DOHH2 (cell line): Measurements from ENCODE around the gene SCTR.

ENCODE experiments used
- H3F3A ChIP-seq: fragments of 200-600 bp; sonication (generic), shearing (Covaris generic); 2 replicates; pipeline ENCODE4 v1.6.0; 2016; ENCODE audit warnings: antibody characterized with exemption, mild to moderate bottlenecking; ENCODE audit not compliant: control insufficient read depth, insufficient read depth
- H3K27ac ChIP-seq: fragments of 200-600 bp; sonication (generic); 2 replicates; pipeline ENCODE4 v1.5.1; 2014; ENCODE audit warnings: low read depth, mild to moderate bottlenecking, low read length, moderate library complexity
- H3K27me3 ChIP-seq: fragments of 200-600 bp; sonication (generic); 2 replicates; pipeline ENCODE4 v1.6.1; 2014; ENCODE audit warnings: mild to moderate bottlenecking, low read length, mixed read lengths; ENCODE audit not compliant: control insufficient read depth
- H3K36me3 ChIP-seq: fragments of 200-600 bp; sonication (generic); 2 replicates; pipeline ENCODE4 v1.6.1; 2014; ENCODE audit warnings: mild to moderate bottlenecking, low read length, moderate library complexity, mixed read lengths; ENCODE audit not compliant: control insufficient read depth
- H3K4me1 ChIP-seq: fragments of 200-600 bp; sonication (generic); 2 replicates; pipeline ENCODE4 v1.6.1; 2014; ENCODE audit warnings: mild to moderate bottlenecking, low read length, mixed read lengths; ENCODE audit not compliant: control insufficient read depth
- H3K4me2 ChIP-seq: fragments of 200-600 bp; sonication (generic); 2 replicates; pipeline ENCODE4 v1.6.0; 2014; ENCODE audit warnings: mild to moderate bottlenecking, low read length, moderate library complexity
- H3K4me3 ChIP-seq: fragments of 200-600 bp; sonication (generic); 2 replicates; pipeline ENCODE4 v1.5.1; 2014; ENCODE audit warnings: mild to moderate bottlenecking, low read length, mixed read lengths
- H3K79me2 ChIP-seq: fragments of 200-600 bp; sonication (generic); 2 replicates; pipeline ENCODE4 v1.6.1; 2014; ENCODE audit warnings: mild to moderate bottlenecking, low read length, mixed read lengths; ENCODE audit not compliant: control insufficient read depth
- H3K9me2 ChIP-seq: fragments of 200-600 bp; sonication (generic); replicated peaks from 2 replicates; pipeline ENCODE4 v1.6.1; 2014; ENCODE audit warnings: mild to moderate bottlenecking, low read length, mixed read lengths; ENCODE audit not compliant: control insufficient read depth
- H3K9me3 ChIP-seq: fragments of 200-600 bp; sonication (generic); 2 replicates; pipeline ENCODE4 v1.6.1; 2014; ENCODE audit warnings: antibody characterized with exemption, low read length, mixed read lengths; ENCODE audit not compliant: control insufficient read depth, insufficient read depth
- H4K20me1 ChIP-seq: fragments of 200-600 bp; sonication (generic); 2 replicates; pipeline ENCODE4 v1.6.0; 2014; ENCODE audit warnings: low read depth, mild to moderate bottlenecking, antibody characterized with exemption, low read length, moderate library complexity; ENCODE audit not compliant: control insufficient read depth, insufficient read depth
- EZH2phosphoT487 ChIP-seq: fragments of 200-600 bp; sonication (generic); IDR thresholded peaks from 2 replicates; pipeline ENCODE4 v1.6.1; 2017; ENCODE audit warnings: borderline replicate concordance, mild to moderate bottlenecking, antibody characterized with exemption, low read length, moderate library complexity, mixed read lengths
- TF ChIP-seq, protein P1 (sequence below): fragments of 200-600 bp; sonication (generic); IDR thresholded peaks from one replicate; pipeline ENCODE4 v1.5.1; 2014; ENCODE audit warnings: antibody characterized with exemption, mild to moderate bottlenecking, low read depth, low read length; ENCODE audit not compliant: poor library complexity, severe bottlenecking

Gene SCTR

DNA sequence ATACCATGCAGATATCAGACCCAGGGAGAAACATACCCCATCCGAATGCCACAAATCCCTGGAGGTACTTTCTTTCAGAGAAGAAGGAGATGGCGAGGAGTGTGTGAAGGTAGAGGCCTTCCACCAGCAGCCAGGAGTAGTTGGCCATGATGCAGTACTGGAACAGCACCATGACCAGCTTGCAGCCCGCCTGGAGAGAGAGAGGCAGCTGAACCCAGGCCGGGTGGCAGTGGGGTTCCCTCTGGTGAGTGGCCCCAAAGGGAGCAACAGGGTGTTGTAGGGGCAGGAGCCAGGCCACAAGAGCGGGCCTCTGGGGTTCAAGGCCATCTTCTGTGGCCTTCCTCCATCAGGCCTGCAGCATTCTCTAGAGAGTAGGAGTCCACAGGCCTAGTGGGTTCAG is 62.5 kb downstream of the SCTR start:
- Histone ChIP-seq H3K27ac (no peak overlapping the region), H3K4me3 (no peak overlapping the region), H3F3A (no peaks in the 10 kb centered on the region), H3K4me2 (no peak overlapping the region), H3K79me2 (no peaks in the 10 kb centered on the region), H3K27me3 (0 out of 2 replicates have a peak, but pooled peaks cover under 1% of the 10 kb centered on the region), H3K9me2 (no peaks in the 10 kb centered on the region), H4K20me1 (no peaks in the 10 kb centered on the region), H3K36me3 (no peaks in the 10 kb centered on the region), H3K4me1 (no peaks in the 10 kb centered on the region), H3K9me3 (no peaks in the 10 kb centered on the region)
- TF ChIP-seq, protein P1, sequence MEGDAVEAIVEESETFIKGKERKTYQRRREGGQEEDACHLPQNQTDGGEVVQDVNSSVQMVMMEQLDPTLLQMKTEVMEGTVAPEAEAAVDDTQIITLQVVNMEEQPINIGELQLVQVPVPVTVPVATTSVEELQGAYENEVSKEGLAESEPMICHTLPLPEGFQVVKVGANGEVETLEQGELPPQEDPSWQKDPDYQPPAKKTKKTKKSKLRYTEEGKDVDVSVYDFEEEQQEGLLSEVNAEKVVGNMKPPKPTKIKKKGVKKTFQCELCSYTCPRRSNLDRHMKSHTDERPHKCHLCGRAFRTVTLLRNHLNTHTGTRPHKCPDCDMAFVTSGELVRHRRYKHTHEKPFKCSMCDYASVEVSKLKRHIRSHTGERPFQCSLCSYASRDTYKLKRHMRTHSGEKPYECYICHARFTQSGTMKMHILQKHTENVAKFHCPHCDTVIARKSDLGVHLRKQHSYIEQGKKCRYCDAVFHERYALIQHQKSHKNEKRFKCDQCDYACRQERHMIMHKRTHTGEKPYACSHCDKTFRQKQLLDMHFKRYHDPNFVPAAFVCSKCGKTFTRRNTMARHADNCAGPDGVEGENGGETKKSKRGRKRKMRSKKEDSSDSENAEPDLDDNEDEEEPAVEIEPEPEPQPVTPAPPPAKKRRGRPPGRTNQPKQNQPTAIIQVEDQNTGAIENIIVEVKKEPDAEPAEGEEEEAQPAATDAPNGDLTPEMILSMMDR, result no peak
- no peak for TF ChIP-seq EZH2phosphoT487

DNA sequence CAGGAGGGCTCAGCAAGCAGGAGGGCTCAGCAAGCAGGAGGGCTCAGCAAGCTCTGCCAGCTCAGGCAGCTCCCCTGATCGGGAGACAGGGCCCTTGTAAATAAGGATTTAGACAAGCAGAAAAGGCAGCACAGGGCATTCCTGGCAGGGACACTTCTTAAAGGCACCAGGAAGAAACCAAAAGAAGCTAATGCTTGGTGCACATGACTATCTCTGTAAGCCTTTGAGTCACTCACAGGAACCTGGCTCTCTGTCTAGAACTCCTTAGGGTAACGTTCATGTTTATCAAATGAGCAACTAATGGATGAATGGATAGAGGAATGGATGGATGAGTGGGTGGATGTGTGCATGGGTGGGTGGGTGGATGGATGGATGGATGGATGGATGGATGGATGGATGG is 64.2 kb downstream of the SCTR start:
- Histone ChIP-seq H3K79me2 (no peaks in the 10 kb centered on the region), H3K27ac (no peak overlapping the region), H3K9me3 (no peaks in the 10 kb centered on the region), H3K4me1 (no peaks in the 10 kb centered on the region), H3K4me3 (no peak overlapping the region), H3F3A (no peaks in the 10 kb centered on the region), H4K20me1 (no peaks in the 10 kb centered on the region), H3K27me3 (peaks cover 5% of the 10 kb centered on the region; the same call in 1 of the 2 replicates), H3K36me3 (no peaks in the 10 kb centered on the region), H3K9me2 (no peaks in the 10 kb centered on the region), H3K4me2 (no peak overlapping the region)
- no peak for TF ChIP-seq EZH2phosphoT487
- TF ChIP-seq, protein P1, result no peak

DNA sequence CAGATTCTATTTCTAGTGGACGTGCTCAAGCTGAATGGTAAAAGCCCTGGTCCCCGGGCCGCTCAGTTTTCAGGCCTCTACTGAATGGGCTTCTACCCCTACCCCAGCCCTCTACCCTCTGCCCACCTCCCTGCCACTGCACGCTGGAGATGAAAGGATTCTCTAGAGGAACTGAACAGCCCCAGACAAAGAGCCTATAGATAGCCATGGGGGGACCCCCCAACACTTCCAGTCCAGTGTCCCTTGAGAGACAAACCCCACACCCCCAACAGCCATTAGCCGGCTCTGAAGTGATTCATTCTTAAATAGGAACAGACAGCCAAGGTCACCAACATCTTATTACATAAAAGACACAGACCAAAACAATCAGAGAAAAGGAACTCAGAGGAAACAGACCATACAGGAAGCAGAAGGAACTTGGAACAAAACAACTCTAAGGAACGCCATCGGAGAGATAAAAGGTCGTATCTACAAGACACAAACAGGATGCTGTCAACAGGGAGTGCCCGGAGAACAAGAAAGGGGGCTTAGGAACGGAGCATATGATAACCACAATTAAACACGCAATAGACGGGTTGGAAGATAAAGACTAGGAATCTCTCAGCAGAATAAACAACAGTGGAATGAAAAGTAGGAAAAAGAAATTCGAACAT is 69.1 kb downstream of the SCTR start:
- H3K27ac ChIP-seq, result no peak overlapping the region
- H3K36me3 ChIP-seq, result no peaks in the 10 kb centered on the region
- no peak overlapping the region for H3K4me3 ChIP-seq
- H3K79me2 ChIP-seq, result no peaks in the 10 kb centered on the region
- H3K4me1 ChIP-seq, result no peaks in the 10 kb centered on the region
- peaks cover 27% of the 10 kb centered on the region for H3K27me3 ChIP-seq
- no peaks in the 10 kb centered on the region for H3F3A ChIP-seq
- H4K20me1 ChIP-seq, result no peaks in the 10 kb centered on the region
- no peaks in the 10 kb centered on the region for H3K9me2 ChIP-seq
- no peak for TF ChIP-seq EZH2phosphoT487
- TF ChIP-seq, protein P1, result no peak
- no peaks in the 10 kb centered on the region for H3K9me3 ChIP-seq
- H3K4me2 ChIP-seq, result no peak overlapping the region
